ENCODE measurements around the gene KLHL14.

The KLHL14 gene

GRCh38 chr18:32764611-32765244 lies 8.1 kb downstream of the KLHL14 start:
- Histone ChIP-seq H3K4me1 (peaks cover 16 to 34% (median 27%) of the 10 kb centered on the region in 10 experiments), H4K20me1 (peaks cover 0 to 10% (median 0%) of the 10 kb centered on the region in 11 experiments; a peak in 3 of 22 replicates), H3K27ac (no peak overlapping the region), H3K9me3 (replicated peaks in 1 of 11) (no peaks in the 10 kb centered on the region), H3K4me3 (no peak overlapping the region), H3K27me3 (peaks cover 20 to 29% (median 25%) of the 10 kb centered on the region in 11 experiments), H3K36me3 (no peaks in the 10 kb centered on the region), H3K4me2 (no peak overlapping the region), H3K9ac (no peak overlapping the region)
- no peak for TF ChIP-seq Cebpa-rat (IDR thresholded peaks at IDR 0.05)

DNA sequence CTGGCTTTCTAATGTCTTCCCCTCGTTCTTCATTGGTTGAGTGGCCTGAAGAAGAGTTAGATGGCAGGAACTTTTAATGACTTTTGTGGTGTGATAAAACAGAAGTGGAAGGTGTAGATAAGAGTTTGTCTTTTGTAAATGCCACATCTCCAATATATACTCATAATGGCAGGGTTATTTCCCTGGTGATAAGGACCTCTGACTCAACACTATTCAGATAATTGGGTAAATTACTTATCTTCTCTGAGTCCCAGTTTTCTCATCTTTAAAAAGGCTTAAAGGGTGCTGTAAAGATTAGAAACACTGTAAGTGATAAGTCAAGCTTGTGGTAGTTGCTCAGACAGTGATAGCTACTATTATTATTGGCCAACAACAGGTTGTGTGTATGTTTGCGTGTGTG lies 9.5 kb downstream of the KLHL14 start:
- peaks cover 14 to 30% (median 22%) of the 10 kb centered on the region in 10 experiments for H3K4me1 ChIP-seq
- TF ChIP-seq Cebpa-rat (IDR thresholded peaks at IDR 0.05) = no peak
- no peaks in the 10 kb centered on the region for H3K36me3 ChIP-seq
- H3K9ac ChIP-seq = no peak overlapping the region
- H3K27ac ChIP-seq = no peak overlapping the region
- peaks cover 5 to 18% (median 11%) of the 10 kb centered on the region in 11 experiments for H3K27me3 ChIP-seq
- H3K4me2 ChIP-seq = no peak overlapping the region
- H4K20me1 ChIP-seq = no peaks in the 10 kb centered on the region; a peak in 1 of 22 replicates
- no peaks in the 10 kb centered on the region for H3K9me3 ChIP-seq (replicated peaks in 1 of 11)
- H3K4me3 ChIP-seq = no peak overlapping the region

DNA sequence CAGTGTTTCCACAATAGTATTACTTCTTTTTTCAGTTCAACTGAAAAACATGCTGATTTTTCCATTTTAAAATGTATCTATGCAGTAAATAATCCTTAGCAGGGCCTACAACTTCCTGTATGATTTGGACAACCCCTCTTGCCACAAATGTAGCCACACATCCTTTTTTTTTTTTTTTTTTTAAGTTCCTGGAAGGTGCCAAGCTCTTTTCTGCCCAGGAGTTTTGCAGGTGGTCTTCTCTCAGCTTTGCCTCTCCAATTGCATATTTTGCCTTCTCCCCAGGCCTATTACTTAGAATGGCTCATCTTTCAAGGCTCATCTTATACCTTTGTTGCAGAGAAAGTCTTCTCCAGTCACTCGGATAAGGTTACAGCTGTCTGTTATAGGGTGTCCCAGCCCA lies 11.6 kb downstream of the KLHL14 start:
- Histone ChIP-seq H3K4me1 (peaks cover 14 to 39% (median 26%) of the 10 kb centered on the region in 10 experiments), H3K9ac (no peak overlapping the region), H3K4me3 (no peak overlapping the region), H3K27ac (no peak overlapping the region), H4K20me1 (no peaks in the 10 kb centered on the region), H3K9me3 (replicated peaks in 1 of 11) (peaks cover 0 to 3% (median 0%) of the 10 kb centered on the region in 11 experiments; a peak in 2 of 22 replicates), H3K4me2 (peak overlapping the region; percentile 36 to 72 (median 59)), H3K27me3 (peaks cover 0 to 14% (median 0%) of the 10 kb centered on the region in 11 experiments; a peak in 2 of 22 replicates), H3K36me3 (no peaks in the 10 kb centered on the region; a peak in 1 of 22 replicates)
- no peak for TF ChIP-seq Cebpa-rat (IDR thresholded peaks at IDR 0.05)

GRCh38 chr18:32760391-32760790 lies 12.4 kb downstream of the KLHL14 start:
- no peaks in the 10 kb centered on the region; a peak in 1 of 22 replicates for H3K36me3 ChIP-seq
- H3K4me3 ChIP-seq = no peak overlapping the region
- no peak overlapping the region for H3K9ac ChIP-seq
- TF ChIP-seq Cebpa-rat (IDR thresholded peaks at IDR 0.05) = no peak
- no peaks in the 10 kb centered on the region for H4K20me1 ChIP-seq
- peaks cover 0 to 7% (median 0%) of the 10 kb centered on the region in 11 experiments; a peak in 2 of 22 replicates for H3K9me3 ChIP-seq (replicated peaks in 1 of 11)
- H3K4me2 ChIP-seq = peak overlapping the region; percentile 36 to 72 (median 59)
- no peak overlapping the region for H3K27ac ChIP-seq
- peaks cover 0 to 14% (median 0%) of the 10 kb centered on the region in 11 experiments; a peak in 2 of 22 replicates for H3K27me3 ChIP-seq
- H3K4me1 ChIP-seq = peaks cover 14 to 39% (median 26%) of the 10 kb centered on the region in 10 experiments

- Histone ChIP-seq H3K4me2 (peak overlapping the region in 5 of 11 experiments; percentile 47 to 72 (median 61); a peak in 7 of 22 replicates), H4K20me1 (no peaks in the 10 kb centered on the region), H3K36me3 (no peaks in the 10 kb centered on the region; a peak in 1 of 22 replicates), H3K4me3 (no peak overlapping the region), H3K27me3 (peaks cover 0 to 14% (median 0%) of the 10 kb centered on the region in 11 experiments; a peak in 2 of 22 replicates), H3K27ac (no peak overlapping the region), H3K9me3 (replicated peaks in 1 of 11) (peaks cover 0 to 7% (median 0%) of the 10 kb centered on the region in 11 experiments; a peak in 2 of 22 replicates), H3K4me1 (peaks cover 14 to 39% (median 26%) of the 10 kb centered on the region in 10 experiments), H3K9ac (no peak overlapping the region)
- no peak for TF ChIP-seq Cebpa-rat (IDR thresholded peaks at IDR 0.05)
Measured at GRCh38 chr18:32759611-32760167, 13.1 kb downstream of the KLHL14 start.

DNA sequence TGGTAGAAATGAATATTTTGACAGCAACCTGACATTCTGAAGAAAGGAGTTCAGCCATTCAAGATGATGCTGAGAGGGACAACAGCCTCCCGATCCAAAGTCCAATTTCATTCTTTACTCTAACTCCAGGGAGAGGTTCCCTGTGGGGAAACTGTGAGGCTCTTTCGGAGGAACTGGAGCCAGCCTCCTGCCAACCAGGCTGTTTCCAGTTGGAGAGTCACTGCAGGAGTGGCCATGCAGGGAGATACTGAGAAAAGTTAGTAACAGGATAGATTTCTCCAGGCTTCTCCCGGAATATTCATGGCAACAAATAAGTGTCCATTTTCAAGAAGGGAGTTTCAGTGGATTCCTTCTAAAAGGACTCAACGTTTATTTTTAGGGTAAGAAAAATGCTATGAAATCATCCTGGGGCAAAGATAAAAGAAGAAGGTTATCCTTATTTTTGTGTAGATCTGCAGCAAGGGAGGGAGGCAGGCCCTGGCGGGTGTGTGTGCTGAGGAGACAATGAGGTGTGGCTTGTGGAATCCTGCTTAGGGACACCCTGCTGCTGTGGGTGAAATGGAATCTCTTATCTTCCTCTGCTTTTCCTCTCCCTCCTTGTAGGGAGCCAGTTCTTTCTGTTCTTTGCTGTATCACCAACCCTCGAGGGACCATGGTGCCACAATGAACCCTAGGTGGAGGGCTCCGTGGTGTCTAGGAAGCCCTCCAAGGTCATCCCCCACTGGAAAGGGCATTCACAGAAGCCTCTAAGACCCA lies 18.1 kb downstream of the KLHL14 start:
- Histone ChIP-seq H3K27me3 (peaks cover 0 to 9% (median 0%) of the 10 kb centered on the region in 11 experiments; a peak in 2 of 22 replicates), H3K9me3 (replicated peaks in 1 of 11) (peaks cover 0 to 7% (median 0%) of the 10 kb centered on the region in 11 experiments; a peak in 2 of 22 replicates), H3K4me1 (peaks cover 0 to 15% (median 3%) of the 10 kb centered on the region in 10 experiments; a peak in 8 of 20 replicates), H3K4me2 (no peak overlapping the region), H3K36me3 (no peaks in the 10 kb centered on the region; a peak in 1 of 22 replicates), H3K9ac (no peak overlapping the region), H3K27ac (no peak overlapping the region), H4K20me1 (no peaks in the 10 kb centered on the region), H3K4me3 (no peak overlapping the region)
- TF ChIP-seq Cebpa-rat (IDR thresholded peaks at IDR 0.05) = no peak

DNA sequence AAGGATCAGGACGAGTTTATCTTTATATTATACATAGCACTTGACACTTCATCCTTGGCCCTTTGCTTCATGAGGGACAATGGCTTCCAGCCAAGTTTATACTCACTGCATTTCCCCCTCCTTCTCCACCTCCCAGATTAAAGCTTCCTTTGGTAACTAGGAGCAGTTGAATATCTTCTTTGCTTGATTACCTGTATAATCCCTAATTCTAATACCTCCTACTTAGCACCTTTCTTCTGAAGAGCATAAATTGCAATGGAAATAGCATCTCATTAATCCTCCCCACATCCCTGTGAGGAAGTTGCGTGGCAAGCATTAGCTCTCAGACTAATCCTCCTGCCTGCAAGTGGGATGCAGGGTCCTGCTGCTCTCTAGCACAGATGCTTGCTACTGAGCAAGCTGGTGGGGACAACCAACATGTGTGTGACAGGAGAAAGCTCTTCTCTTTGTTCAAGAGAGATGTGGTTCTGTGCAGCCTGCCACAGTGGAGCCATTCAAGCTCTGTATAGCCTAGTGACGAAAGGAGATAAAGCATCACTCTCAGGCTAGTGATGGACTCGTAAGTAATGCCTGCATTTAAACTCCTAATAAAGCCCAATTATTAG lies 19.1 kb downstream of the KLHL14 start:
- Histone ChIP-seq H3K4me3 (no peak overlapping the region), H3K4me1 (peaks cover 0 to 12% (median 3%) of the 10 kb centered on the region in 10 experiments; a peak in 6 of 20 replicates), H3K4me2 (no peak overlapping the region), H3K9ac (no peak overlapping the region), H4K20me1 (no peaks in the 10 kb centered on the region), H3K36me3 (no peaks in the 10 kb centered on the region; a peak in 1 of 22 replicates), H3K9me3 (replicated peaks in 1 of 11) (peaks cover 0 to 7% (median 0%) of the 10 kb centered on the region in 11 experiments; a peak in 2 of 22 replicates), H3K27me3 (peaks cover 0 to 9% (median 0%) of the 10 kb centered on the region in 11 experiments; a peak in 2 of 22 replicates), H3K27ac (no peak overlapping the region)
- TF ChIP-seq Cebpa-rat (IDR thresholded peaks at IDR 0.05) = no peak

GRCh38 chr18:32750328-32750727 lies 22.5 kb downstream of the KLHL14 start:
- H3K27me3 ChIP-seq = no peaks in the 10 kb centered on the region
- H4K20me1 ChIP-seq = no peaks in the 10 kb centered on the region
- H3K4me1 ChIP-seq = no peaks in the 10 kb centered on the region
- TF ChIP-seq Cebpa-rat (IDR thresholded peaks at IDR 0.05) = no peak
- H3K27ac ChIP-seq = no peak overlapping the region
- no peaks in the 10 kb centered on the region for H3K9me3 ChIP-seq (replicated peaks in 1 of 11)
- H3K4me3 ChIP-seq = no peak overlapping the region
- H3K4me2 ChIP-seq = no peak overlapping the region
- no peaks in the 10 kb centered on the region for H3K36me3 ChIP-seq
- no peak overlapping the region for H3K9ac ChIP-seq

All from BLaER1 treated with 17β-estradiol and CSF1 and Interleukin-3, amounts not matched to agents 10 nM and 100 nM (cell line).